NCI-H2227 (cell line): ENCODE measurements around the gene FAM185A.
"Not testable (repeated sequence)": the region's sequence is repeated elsewhere in the genome, so short reads cannot be mapped to it uniquely, and the experiment has no call there.

Experiments used
- DNase-seq: peaks from one replicate; lab custom pipeline; 2025; ENCODE audit not compliant: unreplicated experiment; lab: John Stamatoyannopoulos, UW

FAM185A gene

GRCh38 chr7:102828286-102828685 lies 79.5 kb downstream of the FAM185A start:
- no peak for DNase-seq

GRCh38 chr7:102829075-102829474 lies 80.3 kb downstream of the FAM185A start:
- DNase-seq: no peak

DNA sequence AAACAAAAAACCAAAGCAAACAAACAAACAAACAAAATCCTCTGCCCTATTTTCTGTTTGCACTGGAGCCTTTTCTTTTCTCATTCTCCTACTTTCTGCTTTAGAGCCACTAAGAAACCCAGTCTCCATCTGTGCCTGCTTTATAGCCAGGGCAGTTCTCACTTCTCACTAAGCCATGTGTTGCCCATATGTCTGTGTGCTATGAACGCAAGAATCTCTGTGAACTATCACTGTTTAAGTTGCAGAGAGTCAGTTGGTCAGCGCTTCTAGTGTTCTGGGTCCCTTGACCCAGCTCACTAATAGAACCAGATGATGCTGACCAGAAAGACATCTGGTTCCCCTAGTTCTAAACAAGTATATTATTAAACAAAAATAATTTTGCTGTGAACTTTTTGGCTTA lies 81.4 kb downstream of the FAM185A start:
- DNase-seq: no peak

GRCh38 chr7:102832674-102833073 lies 83.9 kb downstream of the FAM185A start:
- DNase-seq: no peak

GRCh38 chr7:102833343-102833742 lies 84.5 kb downstream of the FAM185A start:
- DNase-seq: no peak

DNA sequence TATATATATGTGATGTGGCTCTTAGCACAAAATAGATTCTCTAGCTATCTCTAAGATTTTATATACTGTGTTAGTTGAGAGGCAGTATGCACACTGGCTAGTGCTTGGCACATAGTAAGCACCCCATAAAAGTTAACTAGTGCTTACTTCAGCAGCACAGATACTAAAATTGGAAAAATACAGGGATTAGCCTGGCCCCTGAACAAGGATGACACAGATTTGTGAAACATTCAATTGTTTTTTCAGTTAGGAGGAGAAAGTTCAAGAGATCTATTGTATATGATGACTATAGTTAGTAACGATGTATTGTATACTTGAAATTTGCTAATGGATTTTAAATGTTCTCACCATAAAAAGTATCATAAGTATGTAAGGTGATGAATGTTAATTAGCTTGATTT lies 85.7 kb downstream of the FAM185A start:
- DNase-seq: no peak

DNA sequence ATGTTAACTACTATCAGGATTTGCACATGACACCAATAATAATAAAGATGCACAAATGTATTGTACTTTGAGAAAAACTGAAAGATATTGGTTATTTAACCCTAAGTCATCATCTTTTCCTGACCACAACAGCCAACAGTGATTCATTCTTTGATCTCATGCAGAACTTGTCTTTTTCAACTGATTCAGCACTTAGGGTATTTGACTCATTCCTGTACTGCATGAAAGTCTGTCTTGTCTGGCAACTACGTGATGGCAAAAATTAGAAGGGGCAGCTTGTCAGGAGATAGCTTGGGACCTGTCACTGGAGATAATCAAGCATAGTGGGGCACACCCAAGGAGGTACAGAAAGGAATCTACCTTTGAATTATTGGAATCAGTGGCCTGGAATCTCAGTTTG lies 86.2 kb downstream of the FAM185A start:
- no peak for DNase-seq

DNA sequence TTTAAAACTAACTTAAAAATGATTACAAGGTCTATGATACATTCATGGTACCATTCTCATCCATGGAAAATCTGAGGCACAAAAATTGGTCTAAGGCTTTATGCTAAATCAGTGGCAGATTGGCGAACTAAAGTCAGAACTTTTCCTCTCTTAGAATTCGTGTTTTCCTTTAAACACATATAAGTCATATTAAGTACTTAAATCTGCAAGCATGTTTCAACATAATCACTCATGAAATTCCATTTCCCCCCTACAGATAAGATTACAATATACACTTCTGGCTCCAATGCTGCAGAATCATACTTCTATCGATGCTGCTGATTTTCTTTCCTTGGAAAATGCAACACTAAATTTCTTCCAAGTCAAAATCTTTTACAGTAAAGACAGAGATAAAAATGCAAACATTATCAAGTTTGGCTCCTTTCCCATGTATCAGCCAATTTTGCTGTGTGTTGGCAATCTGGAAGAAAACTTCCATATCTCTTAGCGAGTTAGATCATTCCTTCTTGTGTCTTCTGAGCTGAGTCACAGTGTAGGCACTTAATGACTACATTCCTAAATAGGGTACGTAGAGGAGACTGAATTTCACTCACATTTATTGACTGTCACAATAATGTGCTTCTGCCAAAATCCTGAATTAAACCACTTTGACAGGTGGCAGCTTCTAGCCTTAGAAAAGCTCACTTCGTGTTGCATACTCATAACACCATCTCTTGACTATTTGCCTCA lies 87.6 kb downstream of the FAM185A start:
- no peak for DNase-seq

DNA sequence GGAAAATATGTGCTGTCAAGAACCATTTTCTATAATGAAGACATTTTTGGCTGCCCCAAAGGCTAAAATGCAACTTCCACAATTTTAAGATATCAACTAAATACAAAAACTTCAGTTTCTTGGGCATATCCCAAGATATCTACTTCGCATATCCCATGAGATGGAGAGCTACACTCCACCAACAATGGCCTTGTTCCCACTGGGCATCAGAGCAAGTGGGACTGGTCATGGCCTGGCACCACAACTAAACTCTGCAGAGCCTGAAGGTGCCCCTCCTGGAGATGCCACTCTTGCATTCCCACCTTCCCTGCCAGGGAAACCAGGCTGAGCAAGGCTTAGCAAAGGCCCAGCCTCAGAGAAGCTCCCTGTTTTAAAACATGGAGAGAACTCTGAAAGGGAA lies 88.2 kb downstream of the FAM185A start:
- no peak for DNase-seq

DNA sequence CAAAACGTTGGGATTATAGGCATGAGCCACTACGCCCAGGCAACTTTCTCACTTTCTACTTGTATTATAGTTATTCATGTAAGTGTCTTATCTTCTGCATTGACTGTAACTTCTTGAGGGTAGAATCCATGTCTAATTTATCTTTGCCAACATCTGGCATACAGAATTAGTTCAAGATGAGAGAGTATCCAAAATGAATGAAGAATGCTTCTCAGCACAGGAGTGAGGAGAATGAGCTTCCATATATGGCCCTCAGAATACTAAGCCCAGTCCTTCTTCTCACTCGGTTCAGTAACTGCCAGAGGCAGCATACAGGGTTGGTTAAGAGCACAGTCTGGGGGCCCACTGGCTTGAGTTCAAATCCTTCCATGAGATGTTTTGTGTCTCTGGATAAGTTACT lies 89.0 kb downstream of the FAM185A start:
- no peak for DNase-seq

DNA sequence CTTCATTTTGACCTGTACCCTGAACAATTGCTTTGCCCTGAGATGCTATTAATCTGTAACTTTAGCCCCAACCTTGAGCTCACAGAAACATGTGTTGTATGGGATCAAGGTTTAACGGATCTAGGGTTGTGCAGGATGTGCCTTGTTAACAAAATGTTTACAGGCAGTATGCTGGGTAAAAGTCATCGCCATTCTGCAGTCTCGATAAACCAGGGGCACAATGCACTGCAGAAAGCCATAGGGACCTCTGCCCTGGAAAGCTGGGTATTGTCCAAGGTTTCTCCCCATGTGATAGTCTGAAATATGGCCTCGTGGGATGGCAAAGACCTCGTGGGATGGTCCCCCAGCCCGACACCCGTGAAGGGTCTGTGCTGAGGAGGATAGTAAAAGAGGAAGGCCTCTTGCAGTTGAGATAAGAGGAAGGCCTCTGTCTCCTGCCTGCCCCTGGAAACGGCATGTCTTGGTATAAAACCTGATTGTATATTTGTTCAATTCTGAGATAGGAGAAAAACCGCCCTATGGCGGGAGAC lies 89.8 kb downstream of the FAM185A start:
- DNase-seq: not testable (repeated sequence)

GRCh38 chr7:102840404-102840803 lies 91.6 kb downstream of the FAM185A start:
- no peak for DNase-seq

DNA sequence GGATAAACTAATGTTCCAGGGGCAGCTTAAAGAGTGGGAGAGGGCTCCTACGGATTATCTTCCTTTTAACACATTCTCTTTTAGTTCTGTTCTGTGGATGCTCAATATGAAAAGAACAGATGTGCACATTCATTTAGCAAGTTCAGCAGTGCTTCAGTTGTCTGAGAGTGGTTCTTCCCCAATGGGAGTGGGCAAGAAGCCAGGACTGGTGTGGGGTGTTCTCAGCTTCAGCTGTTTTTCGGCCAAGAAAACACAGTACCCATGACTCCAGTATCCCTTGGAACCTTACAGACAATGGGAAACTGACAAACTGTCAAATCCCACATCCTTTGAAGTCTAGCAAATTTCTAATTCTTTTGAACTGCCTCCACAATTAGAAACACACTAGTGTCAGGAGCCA lies 92.5 kb downstream of the FAM185A start:
- DNase-seq: no peak

DNA sequence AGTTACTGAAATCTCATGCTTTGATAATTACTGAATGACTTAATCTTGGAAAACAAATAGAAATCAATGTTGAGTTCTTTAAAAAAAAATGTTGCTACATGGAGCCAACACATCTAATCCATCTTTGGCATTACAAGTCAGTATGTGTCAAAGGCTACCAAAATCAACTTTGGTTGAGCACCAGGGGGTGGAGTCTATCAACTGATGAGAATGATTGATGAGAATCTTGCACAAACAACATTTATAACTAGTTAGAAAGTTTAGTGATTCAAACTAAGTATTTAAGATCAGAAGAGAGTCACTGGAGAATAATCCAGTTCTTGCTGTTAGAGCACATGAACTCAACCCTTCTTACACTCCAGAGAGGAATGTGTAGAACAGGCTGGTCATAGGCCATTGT lies 93.5 kb downstream of the FAM185A start:
- no peak for DNase-seq

GRCh38 chr7:102843850-102844249 lies 95.1 kb downstream of the FAM185A start:
- DNase-seq: no peak

- DNase-seq: no peak
These were observed 96.5 kb downstream of the FAM185A start for GRCh38 chr7:102845346-102845745.

DNA sequence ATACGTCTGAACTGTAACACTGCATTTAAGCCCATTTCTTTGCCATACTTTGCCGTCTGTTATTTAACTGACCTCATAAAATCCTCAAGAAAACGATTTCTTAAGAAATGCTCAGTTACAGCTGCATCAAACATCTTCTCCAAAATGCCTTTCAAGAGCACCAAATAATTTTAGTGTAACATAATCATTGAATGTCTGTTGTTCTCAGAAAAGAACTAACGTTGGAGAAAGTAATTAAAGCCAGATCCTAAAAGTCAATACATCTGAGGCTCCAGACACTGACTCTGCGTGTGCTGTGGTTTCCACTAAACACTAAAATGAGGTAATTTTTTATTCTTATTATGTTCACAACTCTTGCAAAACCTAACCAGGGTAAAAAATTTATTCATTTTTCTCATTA lies 100.3 kb downstream of the FAM185A start:
- DNase-seq: no peak

GRCh38 chr7:102849538-102849937 lies 100.7 kb downstream of the FAM185A start:
- no peak for DNase-seq

DNA sequence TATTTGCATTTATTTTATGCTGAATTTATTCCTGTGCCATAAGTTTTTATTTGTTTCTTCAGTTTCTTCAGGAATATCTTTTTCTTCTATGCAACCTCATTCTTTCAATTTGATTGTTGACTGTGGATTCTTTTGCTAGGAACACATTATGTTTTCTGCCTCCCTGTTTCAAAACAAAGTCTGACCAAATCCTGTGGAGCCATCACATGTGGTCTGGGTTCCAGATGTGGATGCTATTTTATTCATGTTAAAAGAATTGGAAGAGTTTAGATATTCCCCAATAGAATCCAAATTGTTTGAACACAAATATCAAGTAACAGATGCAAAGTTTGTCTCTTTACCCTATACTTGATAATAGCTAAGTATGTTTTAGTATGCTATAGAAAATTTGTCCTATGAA lies 107.2 kb downstream of the FAM185A start:
- no peak for DNase-seq
